Gastroesophageal sphincter (tissue), 4 donors: ENCODE measurements around the gene SPAG17. TPM values are rescaled to one million over a fixed set of nuclear protein-coding genes. Genes with fewer than 3 reads are reported as not detected.

ENCODE experiments used
- ATAC-seq: fragments of 150-250 bp; one replicate; pipeline ENCODE4 v1.9.1; 2016; ENCODE audit warnings: mild to moderate bottlenecking, moderate library complexity
- H3K27ac ChIP-seq, 4 donors: fragments of 200-600 bp; sonication (generic) in 3 of 4; 1 replicate in 3 of 4; 2 replicates in 1 of 4; pipeline ENCODE4 v1.5.1; 2016 to 2019
- H3K27me3 ChIP-seq: fragments of 200-600 bp; sonication (generic); one replicate; pipeline ENCODE4 v1.5.1; 2019
- H3K36me3 ChIP-seq, 2 donors: fragments of 200-600 bp; sonication (generic); one replicate each; pipeline ENCODE4 v1.5.1; 2019; ENCODE audit warnings: control low read depth in 1 of 2
- H3K4me1 ChIP-seq, 3 donors: fragments of 200-600 bp; sonication (generic); 1 replicate in 2 of 3; 2 replicates in 1 of 3; pipeline ENCODE4 v1.5.1; 2016 to 2019; ENCODE audit warnings: control low read depth in 2 of 3
- H3K4me3 ChIP-seq, 2 donors: fragments of 200-600 bp; sonication (generic); one replicate each; pipeline ENCODE4 v1.5.1; 2019; ENCODE audit warnings: mild to moderate bottlenecking in 1 of 2, moderate library complexity in 1 of 2
- H3K9me3 ChIP-seq, 3 donors: fragments of 200-600 bp; sonication (generic); one replicate each; pipeline ENCODE4 v1.5.1; 2017 to 2019; ENCODE audit warnings: control low read depth in 2 of 3
- EP300 ChIP-seq: sonication (generic); formaldehyde crosslinking; IDR thresholded peaks from one replicate; pipeline ENCODE4 v1.6.1; 2017; ENCODE audit warnings: antibody characterized with exemption, mild to moderate bottlenecking
- POLR2A ChIP-seq, 2 donors: fragments of 450-650 bp; IDR thresholded peaks; one replicate each; pipeline ENCODE4 v1.6.1; 2017; ENCODE audit warnings: antibody characterized with exemption in 2 of 2, mild to moderate bottlenecking in 2 of 2, moderate library complexity in 1 of 2
- POLR2AphosphoS5 ChIP-seq: sonication (generic); formaldehyde crosslinking; IDR thresholded peaks from one replicate; pipeline ENCODE4 v1.6.1; 2017; ENCODE audit warnings: antibody characterized with exemption
- WGBS, 2 donors: methylation state at CpG; one replicate each; pipeline ENCODE4 v1.1.5; 2018; ENCODE audit warnings: low coverage in 1 of 2; 5-methylcytosine and 5-hydroxymethylcytosine counted together
- total RNA-seq, 4 donors: library from RNA; depleted of rRNA; stranded (reverse); fragments of >200 nt; gene quantifications; one replicate each; pipeline ENCODE4 v1.1.0, GENCODE V29; 2016
- TF ChIP-seq, protein P1 (sequence below), 4 experiments: fragments of 200-600 bp in 2 of 4; fragments of 450-650 bp in 2 of 4; sonication (generic) in 1 of 4; IDR thresholded peaks; one replicate each; pipeline ENCODE4 v1.5.1; 2017 to 2019; ENCODE audit warnings: antibody characterized with exemption in 4 of 4, mild to moderate bottlenecking in 2 of 4, moderate library complexity in 2 of 4

Gene SPAG17
- total RNA-seq, 4 donors from 2014 or later = 0.13 to 2.2 (median 0.42) TPM

DNA sequence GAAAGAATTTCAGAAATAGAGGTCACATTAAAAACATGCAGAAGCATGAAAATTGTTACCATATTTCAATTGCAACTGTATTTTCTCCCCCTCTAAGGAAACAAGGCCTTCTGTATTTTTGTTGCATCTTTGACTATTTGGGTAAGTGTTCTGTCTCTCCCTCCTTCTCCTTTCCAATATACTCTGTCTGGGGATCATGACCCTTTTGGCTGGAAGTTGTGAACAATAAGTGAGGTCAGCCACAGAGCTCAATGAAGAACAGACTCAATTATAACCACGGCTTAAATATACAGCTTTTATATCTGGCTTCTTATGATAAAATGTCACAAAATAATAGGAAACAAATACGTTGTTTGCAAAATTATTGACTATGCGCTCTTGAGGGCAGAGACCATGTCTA lies 47.1 kb downstream of the SPAG17 start:
- Histone ChIP-seq H3K4me3 (no peak overlapping the region), H3K36me3 (no peaks in the 10 kb centered on the region), H3K27me3 (no peaks in the 10 kb centered on the region), H3K4me1 (no peaks in the 10 kb centered on the region), H3K9me3 (no peaks in the 10 kb centered on the region), H3K27ac (no peak overlapping the region)
- no peak for ATAC-seq
- 83 to 84% methylated on average over 3 of the region's 3 CpGs for WGBS, 2 donors
- TF ChIP-seq POLR2AphosphoS5 = no peak
- no peak for TF ChIP-seq EP300
- TF ChIP-seq, protein P1, sequence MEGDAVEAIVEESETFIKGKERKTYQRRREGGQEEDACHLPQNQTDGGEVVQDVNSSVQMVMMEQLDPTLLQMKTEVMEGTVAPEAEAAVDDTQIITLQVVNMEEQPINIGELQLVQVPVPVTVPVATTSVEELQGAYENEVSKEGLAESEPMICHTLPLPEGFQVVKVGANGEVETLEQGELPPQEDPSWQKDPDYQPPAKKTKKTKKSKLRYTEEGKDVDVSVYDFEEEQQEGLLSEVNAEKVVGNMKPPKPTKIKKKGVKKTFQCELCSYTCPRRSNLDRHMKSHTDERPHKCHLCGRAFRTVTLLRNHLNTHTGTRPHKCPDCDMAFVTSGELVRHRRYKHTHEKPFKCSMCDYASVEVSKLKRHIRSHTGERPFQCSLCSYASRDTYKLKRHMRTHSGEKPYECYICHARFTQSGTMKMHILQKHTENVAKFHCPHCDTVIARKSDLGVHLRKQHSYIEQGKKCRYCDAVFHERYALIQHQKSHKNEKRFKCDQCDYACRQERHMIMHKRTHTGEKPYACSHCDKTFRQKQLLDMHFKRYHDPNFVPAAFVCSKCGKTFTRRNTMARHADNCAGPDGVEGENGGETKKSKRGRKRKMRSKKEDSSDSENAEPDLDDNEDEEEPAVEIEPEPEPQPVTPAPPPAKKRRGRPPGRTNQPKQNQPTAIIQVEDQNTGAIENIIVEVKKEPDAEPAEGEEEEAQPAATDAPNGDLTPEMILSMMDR (IDR thresholded peaks at IDR 0.05) = no peak
- TF ChIP-seq POLR2A (IDR thresholded peaks at IDR 0.05) = no peak

DNA sequence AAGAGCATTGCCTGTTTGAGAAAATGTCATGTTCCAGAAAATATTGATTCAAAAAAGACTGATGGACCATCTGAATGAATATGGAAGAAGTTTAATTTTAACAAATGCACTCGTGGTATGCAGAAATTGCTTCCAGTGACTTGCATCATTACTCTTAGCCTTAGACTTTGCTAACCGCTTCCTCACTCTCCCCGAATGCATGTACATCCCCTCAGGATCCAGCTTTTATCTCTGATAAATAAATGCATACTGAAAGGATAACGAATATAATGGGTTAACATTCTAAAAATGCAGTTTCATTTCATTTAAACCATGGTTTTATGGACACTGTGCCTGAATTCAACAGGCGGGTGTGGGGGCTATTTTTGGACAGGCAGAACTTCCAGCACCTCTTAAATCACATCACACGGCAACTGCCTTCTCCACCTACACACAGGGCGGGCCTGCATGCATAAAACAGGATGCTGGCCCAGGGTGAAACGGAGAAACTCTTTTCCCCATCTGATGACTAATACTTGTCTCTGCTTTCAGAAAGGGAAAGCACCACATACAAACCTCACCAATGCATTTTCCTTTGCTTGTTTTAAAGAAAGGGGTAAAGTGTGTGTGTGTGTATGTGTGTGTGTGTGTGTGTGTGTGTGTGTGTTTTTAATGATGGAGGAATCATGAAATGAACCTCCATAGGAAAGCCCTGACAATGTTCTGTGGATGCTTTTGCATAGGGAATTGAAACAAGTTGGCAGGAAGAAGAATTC lies 48.7 kb downstream of the SPAG17 start:
- no peaks in the 10 kb centered on the region for H3K36me3 ChIP-seq
- TF ChIP-seq EP300 (no peak), POLR2A (IDR thresholded peaks at IDR 0.05) (no peak), POLR2AphosphoS5 (no peak)
- peak; percentile 32 for ATAC-seq
- 22 to 25% methylated on average over 7 to 8 of the region's 8 CpGs for WGBS, 2 donors
- H3K4me3 ChIP-seq = no peak overlapping the region
- H3K4me1 ChIP-seq = no peaks in the 10 kb centered on the region
- no peak overlapping the region for H3K27ac ChIP-seq
- H3K27me3 ChIP-seq = no peaks in the 10 kb centered on the region
- H3K9me3 ChIP-seq = no peaks in the 10 kb centered on the region

DNA sequence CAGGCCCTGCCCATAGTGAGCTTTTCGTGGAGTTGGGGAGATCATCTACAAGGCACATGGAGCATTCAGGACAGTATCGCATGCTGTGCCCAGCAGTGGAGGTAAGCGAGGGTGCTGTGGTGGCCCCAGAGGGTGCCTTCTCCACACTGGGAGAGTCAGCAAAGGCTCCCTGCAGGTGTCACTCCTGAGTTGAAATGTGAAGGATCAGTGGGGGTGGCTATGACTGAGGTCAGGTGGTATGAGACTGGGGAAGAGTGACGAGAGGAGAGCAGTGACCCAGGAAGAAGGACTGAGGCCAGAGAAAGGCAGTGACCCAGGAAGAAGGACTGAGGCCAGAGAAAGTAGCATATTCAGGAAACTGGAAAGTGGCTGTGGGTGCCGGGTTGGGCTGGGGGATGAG lies 53.0 kb downstream of the SPAG17 start:
- ATAC-seq = no peak
- Histone ChIP-seq H3K4me3 (no peak overlapping the region), H3K9me3 (no peaks in the 10 kb centered on the region), H3K27me3 (no peaks in the 10 kb centered on the region), H3K4me1 (no peaks in the 10 kb centered on the region), H3K27ac (no peak overlapping the region), H3K36me3 (no peaks in the 10 kb centered on the region)
- no peak for TF ChIP-seq EP300
- TF ChIP-seq, protein P1 (IDR thresholded peaks at IDR 0.05) = no peak
- TF ChIP-seq POLR2A (IDR thresholded peaks at IDR 0.05) = no peak
- no peak for TF ChIP-seq POLR2AphosphoS5
- WGBS, 2 donors = 96 to 100% methylated on average over 1 to 5 of the region's 5 CpGs

DNA sequence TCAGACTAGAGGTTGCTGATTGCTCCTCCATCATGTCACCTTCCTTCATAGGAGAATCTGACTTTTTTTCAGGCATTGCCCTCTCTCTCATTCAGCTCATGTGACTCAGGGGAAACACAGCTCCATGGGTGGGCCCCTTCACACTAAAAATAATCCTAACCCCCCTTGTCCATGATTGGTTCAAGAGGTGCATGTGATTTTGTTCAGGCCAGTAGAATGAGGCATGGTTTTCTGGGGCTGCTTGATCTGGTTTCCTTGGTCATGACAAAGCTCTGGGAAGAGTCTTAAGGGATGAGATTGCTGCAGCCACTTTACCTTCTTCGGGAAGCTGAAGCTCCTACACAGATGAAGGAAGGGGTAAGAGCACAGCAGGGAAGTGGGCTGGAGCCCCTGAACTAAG lies 56.3 kb downstream of the SPAG17 start:
- Histone ChIP-seq H3K27me3 (no peaks in the 10 kb centered on the region), H3K36me3 (no peaks in the 10 kb centered on the region), H3K4me3 (no peak overlapping the region), H3K9me3 (no peaks in the 10 kb centered on the region), H3K27ac (no peak overlapping the region), H3K4me1 (no peaks in the 10 kb centered on the region)
- TF ChIP-seq POLR2AphosphoS5 (no peak), POLR2A (IDR thresholded peaks at IDR 0.05) (no peak), EP300 (no peak)
- TF ChIP-seq, protein P1 (IDR thresholded peaks at IDR 0.05) = no peak
- ATAC-seq = no peak
- WGBS, 2 donors = no CpG with 5 or more reads among the region's 1 CpG

DNA sequence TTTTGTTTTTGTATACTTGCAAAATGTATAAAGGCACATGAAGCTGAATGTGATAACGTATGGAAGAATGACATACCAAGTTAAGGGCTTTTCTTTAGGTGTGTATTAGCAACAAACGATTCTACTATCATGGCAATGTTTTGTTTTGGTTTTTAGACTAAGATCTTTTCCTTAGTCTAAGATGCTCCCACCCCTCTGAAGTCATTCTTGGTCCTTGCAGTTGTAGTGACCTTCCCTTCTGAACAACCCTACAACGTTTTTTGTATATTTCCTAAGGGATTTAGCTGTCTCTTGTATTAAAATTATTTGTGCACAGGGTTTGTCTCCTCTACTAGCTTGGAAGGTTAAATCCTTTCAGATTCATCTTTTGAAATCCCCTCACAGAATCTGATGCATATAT lies 61.0 kb downstream of the SPAG17 start:
- WGBS, 2 donors = 41 to 61% methylated on average over 3 of the region's 3 CpGs
- Histone ChIP-seq H3K9me3 (no peaks in the 10 kb centered on the region), H3K36me3 (no peaks in the 10 kb centered on the region), H3K27ac (no peak overlapping the region), H3K4me3 (no peak overlapping the region), H3K4me1 (no peaks in the 10 kb centered on the region), H3K27me3 (no peaks in the 10 kb centered on the region)
- no peak for ATAC-seq
- no peak for TF ChIP-seq POLR2A (IDR thresholded peaks at IDR 0.05)
- no peak for TF ChIP-seq EP300
- TF ChIP-seq, protein P1 (IDR thresholded peaks at IDR 0.05) = no peak
- TF ChIP-seq POLR2AphosphoS5 = no peak
